GM19438 (cell line): ENCODE data around the gene SPOCK1.

ENCODE experiments used
- ATAC-seq: cut with Tn5 transposase; IDR thresholded peaks from one replicate; pipeline ENCODE4 v1.9.1; 2021; ENCODE audit warnings: low read depth; ENCODE audit not compliant: unreplicated experiment

SPOCK1 gene

DNA sequence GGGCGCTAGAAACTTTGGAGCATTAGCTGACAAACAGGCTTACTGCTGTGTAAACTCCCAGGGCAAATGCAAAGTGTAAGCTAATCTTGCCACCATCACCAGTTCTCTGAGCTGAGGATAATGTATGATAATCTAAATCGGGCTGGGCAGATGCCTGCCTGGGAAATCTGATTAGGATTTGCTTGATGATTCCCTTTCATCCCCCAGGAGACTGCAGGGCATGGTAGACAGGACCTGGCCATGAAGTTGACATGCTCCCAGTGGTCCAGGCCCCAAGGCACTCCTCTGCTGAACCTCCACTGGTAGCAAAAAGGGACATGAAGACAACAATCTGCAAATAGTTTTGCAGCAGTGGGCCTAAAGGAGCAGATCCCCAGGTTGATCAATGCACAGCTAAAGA is 317.5 kb downstream of the SPOCK1 start:
- no peak for ATAC-seq

DNA sequence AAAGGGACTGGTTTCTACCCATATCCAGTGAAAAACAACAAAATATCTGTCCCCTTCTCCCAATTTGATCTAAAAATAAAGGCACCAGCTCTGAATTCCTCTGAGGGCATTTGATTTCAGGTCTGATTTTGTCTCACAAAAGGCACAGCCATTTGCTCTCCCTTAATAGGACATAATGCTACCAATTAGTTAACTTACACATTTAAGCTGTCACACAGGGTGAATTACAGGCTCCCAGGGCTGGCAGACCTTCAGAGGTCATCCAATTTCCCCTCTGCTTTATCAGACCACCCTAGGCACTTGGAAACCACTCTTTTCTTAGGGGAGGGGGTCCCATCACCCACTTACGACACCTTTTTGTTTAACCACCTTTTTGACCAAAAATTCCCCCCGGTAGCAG is 319.9 kb downstream of the SPOCK1 start:
- no peak for ATAC-seq

DNA sequence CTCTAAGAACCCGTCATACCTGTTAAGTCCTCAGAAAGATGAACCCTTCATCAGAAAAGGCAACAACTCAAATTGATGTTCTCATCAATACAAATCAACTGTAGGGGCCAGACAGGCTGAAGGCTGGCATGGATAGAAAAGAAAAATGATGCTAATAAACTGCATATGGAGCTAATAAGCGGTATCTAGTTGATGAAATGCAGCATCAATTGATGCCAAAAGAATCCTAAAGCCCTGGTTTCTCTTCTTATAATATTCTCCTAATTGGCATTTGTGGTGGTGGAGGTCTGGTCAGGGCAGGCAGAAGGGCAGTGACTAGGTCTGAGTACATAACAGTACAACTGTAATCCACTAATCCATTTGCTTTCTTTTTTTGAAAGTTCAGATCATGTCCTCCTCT is 322.5 kb downstream of the SPOCK1 start:
- no peak for ATAC-seq

DNA sequence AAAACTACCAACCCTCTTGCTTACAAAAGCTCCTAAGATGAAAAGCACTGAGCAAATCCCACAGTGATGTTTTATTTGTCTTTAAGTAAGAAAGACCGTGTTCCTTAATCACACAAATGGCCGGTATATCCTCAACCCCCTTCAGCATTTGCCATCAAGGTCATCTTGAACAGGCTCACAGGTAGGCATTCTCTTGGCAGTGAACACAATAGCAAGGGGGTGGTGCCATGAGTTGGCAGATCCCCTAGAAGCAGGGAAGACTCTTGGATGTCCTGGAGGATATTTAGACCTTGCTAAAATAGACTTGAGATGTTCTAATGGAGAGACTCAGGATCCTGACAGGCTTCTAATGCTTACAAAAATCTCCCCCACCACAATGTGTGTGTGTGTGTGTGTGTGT is 323.0 kb downstream of the SPOCK1 start:
- no peak for ATAC-seq

DNA sequence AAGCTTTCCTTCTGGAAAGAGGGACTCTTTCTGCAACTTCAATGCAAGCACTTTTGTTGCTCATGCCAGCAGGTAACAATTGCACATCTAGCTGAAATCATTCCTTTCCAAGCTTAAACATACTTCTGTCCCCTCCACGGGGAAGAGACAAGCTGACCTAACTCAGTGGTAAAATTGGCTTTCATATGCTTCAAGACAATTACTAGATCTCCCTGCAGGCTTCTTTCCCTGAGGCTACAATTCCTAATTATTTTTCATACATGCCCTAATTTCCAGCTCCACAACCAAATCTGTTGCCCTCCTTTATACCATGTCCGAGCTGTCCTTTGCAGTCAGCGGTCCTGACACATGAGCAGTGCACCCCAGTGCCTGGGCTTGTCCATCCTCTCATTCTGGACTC is 324.9 kb downstream of the SPOCK1 start:
- no peak for ATAC-seq

DNA sequence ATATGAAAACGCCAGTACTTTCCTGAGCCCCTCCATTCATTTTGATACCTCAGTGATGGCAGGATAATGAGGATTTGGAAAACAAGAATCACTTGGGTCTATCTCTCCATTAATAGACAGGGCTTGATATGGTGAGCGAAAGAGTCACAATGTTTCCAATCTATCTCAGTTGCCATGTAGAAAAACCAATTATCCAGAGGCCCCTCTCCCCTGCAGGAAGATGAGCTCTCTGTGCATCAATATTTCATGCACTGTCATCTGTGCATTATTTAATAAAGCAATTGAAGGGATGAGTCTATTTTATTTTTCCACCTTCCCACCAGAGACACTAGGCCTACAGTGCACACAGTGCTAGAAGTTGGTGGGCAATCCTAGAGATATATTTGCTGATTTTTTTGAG is 326.9 kb downstream of the SPOCK1 start:
- ATAC-seq: no peak

DNA sequence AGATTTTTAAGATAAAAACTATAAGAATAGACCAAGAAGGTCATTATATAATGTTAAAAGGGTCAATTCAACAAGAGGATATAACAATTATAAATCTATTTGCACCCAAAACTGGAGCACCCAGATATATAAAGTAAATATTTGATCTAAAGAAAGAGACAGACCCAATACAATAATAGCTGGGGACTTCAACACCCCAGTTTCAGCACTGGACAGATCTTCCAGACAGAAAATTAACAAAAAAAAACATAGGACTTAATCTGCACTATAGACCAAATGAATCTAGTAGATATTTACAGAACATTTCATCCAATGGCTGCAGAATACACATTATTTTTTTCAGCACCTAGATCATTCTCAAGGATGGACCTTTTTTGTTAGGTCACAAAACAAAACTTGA is 331.9 kb downstream of the SPOCK1 start:
- ATAC-seq: no peak

DNA sequence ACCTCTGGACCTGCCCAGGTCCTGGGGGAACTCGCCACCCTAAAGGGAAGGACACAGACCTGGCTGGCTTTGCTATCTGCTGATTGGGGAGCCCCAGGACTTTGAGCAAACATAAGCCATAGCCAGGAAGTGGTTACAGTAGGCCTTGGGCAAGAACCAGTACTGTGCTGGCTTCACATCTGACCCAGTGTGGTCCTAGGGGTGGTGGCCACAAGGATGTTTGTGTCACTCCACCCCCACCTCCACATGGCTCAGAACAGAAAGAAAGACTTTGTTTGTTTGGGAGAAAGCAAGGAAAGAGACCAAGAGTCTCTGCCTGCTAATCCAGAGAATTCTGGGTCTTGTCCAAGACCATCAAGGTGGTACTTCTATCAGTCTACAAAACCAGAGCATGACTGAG is 334.2 kb downstream of the SPOCK1 start:
- ATAC-seq: no peak

DNA sequence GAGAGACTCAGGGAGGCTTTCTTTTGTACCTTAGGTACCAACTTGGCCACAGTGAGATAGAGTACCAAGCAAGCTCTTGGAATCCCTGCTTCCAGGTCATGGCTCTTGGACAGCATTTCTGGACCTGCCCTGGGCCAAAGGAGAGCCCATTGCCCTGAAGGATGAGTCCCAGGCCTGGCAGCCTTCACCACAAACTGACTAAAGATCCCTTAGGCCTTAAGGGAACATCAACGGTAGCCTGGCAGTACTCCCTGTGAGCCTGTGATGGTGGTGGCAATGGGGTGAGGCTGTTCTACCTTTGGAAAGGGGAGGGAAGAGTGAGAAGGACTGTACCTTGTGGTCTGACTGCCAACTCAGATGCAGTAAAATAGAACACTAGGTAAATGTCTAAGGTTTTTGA is 334.6 kb downstream of the SPOCK1 start:
- no peak for ATAC-seq

DNA sequence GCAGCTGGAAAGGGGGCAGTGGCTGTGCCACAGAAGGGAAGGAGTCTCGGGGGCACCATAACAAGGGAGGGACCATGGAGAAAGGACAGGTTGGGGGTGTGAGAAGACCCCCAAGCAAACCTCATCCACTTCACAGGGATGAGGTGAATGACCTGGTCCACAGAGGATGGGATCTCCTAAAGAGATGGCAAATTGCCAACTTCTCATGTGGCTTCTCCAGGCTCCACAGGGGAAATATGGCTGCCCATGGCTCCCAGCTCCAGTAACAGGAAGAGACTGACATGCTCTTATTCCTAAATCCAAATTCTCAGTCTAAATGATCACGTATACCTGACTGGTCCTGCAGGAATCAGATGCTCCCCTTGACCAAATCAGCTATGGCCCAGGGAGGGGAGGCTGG is 340.4 kb downstream of the SPOCK1 start:
- no peak for ATAC-seq

DNA sequence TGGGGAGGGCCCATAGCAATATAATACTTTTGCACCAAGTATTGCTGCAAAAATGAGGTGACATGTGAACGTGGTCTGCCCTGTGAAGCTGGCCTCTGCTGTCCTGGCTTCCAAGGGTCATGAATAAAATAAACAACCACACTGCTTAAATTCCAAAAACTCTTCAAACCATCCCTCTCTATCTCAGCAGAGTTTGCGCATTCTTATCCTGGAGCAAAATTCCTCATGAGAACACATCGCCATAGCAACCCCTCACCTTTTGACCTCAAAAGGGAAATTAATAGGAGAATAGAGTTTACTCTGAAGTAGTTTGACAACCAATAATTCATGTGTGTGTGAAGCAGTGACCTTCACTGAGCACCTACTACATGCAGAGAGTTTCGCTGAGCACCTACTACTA is 342.9 kb downstream of the SPOCK1 start:
- ATAC-seq: no peak

DNA sequence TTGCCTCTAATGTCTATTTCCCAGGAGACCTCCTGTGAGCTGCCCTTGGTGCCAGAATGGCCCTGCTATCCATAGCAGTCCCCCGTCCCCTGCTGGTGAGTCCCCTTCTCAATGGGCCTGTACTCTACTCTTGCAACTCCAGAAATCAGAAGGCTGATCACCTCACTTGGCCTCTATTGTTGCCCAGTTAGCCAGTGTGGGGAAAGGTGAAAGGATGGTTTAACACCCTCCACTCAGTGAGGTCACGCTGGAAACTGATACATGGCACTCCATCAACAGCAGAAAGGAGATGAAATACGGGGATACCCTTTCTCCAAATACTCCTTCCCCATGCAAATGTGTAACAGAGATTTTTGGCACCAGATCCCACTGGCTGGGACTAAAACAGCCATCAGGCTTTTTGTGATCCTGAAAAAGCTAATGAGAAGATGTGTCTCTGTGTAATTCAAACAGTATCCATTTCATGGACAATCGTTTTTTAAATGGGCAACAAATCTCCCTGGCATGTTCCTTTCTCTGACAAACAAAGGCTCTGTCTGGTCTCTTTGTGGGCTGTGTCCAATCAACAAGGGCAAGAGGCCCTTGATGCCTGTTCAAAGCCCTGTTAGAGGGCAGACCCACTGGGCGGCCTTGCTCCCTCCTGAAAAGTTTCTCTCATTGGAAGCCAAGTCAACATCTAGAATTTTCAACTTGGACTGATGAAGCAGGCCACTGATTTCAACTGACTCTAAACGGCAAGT is 343.7 kb downstream of the SPOCK1 start:
- no peak for ATAC-seq

DNA sequence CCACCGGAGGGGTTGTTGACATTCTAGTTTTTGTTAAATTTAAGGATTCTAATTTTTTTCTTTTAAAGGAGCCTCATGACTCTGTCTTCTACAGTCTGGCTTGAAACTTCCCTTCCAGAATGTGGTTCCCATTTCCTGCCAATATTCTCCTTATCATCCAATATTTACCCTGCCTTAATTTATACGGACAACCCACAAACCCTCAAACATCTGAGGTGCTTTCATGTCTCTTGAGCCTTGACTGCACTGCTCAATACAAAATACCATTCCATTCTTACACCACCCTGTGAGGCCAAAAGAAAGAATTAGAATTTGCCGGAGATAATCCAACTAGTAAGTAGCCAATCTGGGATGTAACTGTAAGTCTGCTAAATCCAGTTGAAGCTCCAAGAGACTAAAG is 346.5 kb downstream of the SPOCK1 start:
- no peak for ATAC-seq

DNA sequence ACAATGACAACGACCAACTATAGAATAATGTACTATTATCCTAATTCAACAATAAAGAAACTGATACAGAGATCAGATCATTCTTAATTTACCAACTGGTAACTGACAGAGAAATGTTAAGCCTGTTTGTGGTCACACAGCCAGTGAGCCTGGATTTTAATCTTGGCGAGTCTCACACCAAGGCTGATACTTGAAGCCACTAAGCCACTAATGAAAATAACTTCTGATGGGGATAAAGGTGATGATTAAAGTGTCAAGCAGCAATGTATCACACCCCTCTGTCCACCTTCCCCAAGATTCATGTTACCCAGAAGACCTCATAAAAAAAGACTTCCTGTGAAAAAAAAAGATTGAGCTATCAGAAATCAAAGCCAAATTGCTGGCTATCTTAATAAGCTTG is 350.5 kb downstream of the SPOCK1 start:
- no peak for ATAC-seq

DNA sequence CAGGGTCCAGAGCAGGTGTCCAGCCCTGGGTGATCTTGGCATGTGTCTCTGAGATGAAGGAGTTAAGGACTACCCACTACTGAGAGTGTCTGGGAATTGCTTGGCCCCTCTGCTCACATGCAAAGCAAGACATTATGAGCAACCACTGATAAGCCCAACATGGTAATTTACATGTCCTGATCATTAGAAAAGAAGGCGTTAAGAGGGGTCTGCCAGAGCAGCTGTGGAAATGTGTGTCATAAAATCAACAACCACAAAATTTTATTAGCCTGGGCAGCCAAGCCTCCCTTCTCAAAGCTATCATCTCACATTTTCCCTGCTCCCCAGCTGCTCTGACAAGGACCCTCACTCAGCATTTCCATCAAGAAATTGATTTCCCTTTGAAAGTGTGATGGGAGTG is 351.0 kb downstream of the SPOCK1 start:
- no peak for ATAC-seq

DNA sequence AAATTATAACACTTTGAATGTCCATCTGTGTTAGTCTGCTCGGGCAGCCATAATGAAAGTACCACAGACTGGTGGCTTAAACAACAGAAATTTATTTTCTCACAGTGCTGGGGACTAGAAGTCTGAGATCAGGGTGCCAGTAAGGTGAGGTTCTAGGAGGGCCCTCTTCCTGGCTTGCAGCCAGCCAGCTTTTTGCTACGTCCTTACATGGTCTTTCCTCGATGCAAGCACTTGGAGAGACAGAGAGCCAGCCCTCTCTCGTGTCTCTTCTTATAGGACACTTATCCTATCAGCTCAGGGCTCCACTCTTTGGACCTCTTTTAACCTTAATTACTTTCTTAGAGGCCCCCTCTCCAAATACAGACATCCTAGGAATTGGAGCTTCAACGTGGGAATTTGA is 351.8 kb downstream of the SPOCK1 start:
- ATAC-seq: no peak

DNA sequence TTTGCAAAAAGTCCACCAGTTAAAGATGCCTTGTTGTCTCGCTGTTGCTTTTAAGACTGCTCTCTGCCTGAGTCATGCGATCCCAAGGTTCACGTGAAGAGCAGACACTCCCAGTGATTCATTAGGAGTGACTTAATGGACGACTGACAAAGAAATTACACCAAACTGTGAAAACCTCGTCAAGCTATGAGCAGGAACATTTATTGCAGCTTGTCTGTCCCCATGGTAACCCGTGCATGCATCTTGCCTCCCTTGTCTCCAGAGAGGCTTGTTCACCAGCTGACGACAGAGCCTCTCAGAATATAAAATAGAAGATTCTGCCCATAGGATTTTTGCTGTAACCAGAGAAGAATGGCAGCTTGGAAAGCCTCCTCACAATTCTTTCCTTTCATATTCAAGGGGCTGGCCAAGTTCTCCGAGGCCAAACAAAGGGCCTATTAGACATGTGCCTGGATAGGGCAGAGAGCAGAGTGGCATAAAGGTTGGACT is 352.7 kb downstream of the SPOCK1 start:
- no peak for ATAC-seq

DNA sequence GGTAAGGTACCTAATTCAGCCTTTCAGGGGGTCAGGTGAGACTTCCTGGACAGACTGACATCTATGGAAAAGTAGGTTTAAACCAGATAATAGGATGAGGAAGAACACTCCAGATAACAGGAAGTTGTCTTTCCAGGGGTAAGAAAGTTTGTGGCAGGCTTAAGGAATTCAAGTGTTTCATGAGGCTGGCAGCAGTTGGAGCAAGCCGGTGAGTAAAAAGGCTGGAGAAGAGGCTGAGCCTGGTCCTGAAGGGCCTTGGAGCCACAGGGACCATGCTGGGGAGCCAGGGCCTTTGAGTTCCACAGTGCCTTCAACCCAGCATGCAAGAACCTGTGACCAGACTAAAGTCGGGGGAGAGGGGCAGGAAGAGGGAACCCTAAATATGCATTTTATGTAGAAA is 353.4 kb downstream of the SPOCK1 start:
- ATAC-seq: no peak

DNA sequence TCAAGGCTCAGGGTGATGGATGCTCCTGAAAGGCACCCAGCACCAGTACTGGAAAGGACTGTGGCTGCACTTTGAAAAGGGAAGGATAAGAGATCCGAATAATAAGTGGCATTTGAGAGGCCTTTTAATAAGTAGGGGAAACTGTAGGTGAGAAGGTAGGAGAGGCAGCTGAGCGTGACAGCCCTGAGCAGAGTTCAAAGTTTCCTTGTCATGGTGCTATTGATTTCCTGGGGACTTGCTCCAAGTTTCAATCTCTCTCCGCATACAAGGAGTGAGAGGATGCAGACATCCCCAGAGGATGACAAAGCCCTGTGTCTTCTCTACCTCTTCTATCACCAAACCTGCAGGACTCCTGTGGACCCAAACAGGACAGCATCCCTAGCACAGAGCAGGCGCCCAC is 354.5 kb downstream of the SPOCK1 start:
- no peak for ATAC-seq

DNA sequence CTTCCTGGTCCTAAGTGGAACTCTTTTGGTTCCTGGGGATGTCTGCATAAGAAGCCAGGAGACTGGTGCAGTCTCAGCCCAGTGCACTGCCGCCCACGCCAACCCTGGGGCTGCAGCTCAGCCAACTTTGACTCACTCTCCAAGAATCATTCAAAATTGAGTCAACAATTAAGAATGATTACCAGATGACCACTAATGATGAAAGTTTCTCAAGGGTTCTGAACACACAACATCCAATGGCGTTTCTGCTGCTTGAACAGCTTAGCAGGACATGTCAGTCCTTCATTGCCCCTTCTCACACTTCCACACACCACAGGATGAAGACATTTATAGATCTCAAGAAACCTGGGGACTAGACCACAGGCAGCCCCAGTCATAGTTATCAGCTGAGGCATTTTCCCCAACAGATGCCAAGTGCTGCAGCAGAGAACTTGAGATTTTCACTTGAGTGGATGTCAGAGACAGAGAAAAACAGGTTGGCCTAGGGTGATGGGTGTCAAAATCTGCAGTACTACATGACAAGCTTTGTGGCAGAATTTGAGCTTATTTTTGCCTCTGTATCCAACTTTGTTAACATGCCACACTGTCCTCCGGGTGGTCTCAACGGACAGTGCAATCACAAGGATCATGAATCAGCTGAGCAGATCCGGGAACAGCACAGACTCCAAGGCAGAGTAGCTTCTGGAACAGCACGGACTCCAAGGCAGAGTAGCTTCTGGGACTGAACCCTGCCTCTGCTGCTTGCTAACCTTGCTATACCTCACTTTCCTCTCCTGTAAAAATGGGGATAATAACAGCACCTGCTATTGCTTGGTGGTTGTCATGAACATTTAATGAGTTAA is 356.1 kb downstream of the SPOCK1 start:
- ATAC-seq: peak; percentile 67

DNA sequence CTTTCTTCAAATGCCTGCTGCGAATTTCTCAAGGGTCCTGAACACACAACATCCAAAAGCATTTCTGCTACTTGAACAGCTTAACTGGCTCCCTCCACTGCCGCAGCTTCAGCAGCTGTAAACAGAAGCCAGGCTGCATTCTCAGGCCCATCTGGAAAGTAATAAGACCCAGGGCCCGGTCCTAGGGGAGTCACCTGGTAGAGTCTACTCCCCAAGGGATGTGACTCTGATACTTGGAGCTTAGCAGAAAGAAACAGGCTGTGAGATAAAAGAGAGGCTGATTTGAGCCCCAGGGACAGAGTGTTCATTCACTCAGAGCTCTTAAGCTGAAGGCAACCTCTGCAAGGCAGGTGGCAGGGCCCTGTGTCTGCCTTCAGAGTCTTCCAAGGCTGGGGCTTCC is 356.8 kb downstream of the SPOCK1 start:
- peak; percentile 38 for ATAC-seq

DNA sequence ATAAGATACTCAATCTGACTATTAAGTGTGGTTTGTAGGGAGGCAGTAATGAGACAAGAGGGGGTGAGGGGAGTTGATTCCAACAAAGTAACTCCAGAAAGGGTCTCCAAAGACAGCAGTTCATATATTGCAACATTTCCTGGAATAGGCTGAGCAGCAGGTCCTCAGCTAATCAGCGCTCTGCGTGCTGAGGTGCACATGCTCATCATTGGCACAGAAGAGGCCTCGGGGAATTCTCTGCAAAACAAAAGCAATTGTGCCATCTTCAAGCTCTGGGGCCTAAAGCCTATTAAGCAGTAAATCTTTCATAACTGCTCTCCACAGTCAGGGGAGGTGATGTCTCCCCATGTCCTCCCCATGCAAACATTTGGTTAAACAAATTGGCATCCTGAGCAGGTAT is 357.3 kb downstream of the SPOCK1 start:
- no peak for ATAC-seq
